ENCODE measurements around the gene DENND2A.
"Not testable (repeated sequence)": the region's sequence is repeated elsewhere in the genome, so short reads cannot be mapped to it uniquely, and the experiment has no call there.

Gene DENND2A

DNA sequence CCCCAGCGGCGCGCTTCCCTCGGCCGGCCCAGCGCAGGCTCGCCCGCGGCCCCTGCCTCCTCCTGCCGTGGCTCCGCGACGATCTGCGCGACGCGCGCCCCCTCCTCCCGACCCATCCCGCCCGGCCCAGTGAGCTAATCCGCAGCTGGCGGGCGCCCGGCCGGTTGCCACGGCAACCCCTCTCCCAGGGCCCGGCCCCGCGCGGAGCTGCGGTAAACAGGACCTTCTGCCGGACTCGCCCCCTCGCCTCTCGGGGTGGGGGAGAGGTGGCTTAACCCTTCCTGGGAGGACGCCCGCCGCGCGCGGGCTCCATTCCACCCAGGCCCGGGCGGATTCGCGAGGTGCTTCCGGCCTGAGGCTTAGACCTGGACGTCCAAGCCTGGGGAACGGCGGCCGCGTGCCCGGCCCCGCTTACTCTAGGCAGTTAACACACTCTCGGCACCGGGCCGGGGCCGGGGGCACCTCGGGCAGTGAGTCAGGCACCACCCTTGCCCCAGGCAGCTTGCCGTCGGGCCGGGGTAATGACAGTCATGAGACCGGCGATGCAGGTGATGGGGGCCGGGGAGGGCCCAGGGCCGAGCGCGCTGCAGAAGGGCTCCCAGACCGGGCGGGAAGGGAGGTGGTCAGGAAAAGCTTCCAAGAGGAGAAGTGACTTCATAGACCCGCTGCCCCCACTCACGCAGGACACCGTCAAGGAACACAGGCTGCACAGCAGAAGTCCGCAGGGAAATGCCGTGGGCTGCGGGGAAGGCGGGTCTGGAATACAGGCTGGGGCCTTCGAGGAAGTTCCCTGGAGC, at the start of gene DENND2A:
Gene DENND2A, minus strand, starts transcription at position 87 of the 797 bp plus-strand sequence. CDS start 38,416 bp downstream, outside the sequence.
- peak; percentile 49 for DNase-seq

DNA sequence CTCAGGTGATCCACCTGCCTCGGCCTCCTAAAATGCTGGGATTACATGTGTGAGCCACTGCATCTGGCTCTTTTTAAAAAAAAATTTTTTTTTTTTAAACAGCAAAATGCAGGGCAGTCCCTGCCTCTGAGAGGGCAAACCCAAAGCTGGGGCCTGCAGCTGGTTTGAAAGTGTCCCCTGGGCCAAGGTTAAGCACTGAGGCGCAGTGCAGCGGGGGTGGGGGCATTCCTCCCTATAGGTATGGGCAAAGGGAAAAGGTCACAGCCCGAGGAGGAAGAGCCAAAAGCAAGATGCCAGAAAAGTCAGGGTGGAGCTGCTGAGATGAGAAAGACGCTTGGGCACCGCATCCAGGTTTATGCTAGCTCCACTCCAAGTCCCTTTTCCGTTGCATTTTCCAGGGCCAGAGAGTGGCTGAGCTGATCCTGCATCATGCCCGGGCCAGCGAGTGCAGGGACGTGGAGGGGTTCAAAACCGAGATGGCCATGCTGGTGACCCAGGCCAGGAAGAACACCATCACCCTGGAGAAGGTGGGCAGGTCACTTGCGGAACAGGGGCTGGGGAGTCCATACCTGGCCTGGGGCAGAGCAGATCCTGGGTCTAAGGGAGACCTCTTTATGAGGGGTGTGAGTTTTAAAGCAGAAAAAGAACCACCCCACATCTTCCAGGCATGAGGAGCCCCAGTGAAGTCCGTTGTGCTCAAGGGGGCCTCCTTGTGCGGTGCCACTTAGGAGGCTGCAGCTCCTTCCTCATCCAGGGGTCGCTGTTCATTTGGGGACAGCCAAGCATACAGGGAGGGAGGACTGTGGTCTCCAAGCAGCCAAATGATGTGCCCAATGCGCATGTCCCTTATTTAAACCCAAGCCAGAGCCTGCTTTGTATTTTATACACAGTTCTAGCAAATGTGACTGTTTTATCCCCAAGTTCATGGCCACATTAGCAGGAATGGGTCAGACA, 48.9 kb upstream of the DENND2A start:
- no peak for DNase-seq

DNA sequence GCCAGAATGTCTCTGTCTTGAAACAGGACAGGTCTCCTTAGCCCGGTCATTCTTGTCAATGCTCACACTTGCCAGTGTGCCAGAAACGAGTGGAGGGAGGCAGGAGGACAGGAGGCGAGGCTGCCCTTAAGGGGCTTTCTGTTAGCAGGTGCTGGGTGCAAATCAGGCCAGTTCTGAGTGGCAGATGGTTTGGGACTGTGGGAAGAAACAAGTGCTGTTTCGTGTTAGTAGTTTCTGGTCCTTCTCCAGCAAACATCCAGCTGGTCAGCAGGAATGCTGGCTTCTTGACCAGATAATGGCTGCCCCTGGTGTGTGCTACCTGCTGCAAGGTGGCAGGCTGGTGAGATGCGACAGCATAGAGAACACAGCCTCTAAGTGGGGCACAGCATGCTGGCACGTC, 47.7 kb upstream of the DENND2A start:
- no peak for DNase-seq

GRCh38 chr7:140686921-140687320, 46.3 kb upstream of the DENND2A start:
- no peak for DNase-seq

DNA sequence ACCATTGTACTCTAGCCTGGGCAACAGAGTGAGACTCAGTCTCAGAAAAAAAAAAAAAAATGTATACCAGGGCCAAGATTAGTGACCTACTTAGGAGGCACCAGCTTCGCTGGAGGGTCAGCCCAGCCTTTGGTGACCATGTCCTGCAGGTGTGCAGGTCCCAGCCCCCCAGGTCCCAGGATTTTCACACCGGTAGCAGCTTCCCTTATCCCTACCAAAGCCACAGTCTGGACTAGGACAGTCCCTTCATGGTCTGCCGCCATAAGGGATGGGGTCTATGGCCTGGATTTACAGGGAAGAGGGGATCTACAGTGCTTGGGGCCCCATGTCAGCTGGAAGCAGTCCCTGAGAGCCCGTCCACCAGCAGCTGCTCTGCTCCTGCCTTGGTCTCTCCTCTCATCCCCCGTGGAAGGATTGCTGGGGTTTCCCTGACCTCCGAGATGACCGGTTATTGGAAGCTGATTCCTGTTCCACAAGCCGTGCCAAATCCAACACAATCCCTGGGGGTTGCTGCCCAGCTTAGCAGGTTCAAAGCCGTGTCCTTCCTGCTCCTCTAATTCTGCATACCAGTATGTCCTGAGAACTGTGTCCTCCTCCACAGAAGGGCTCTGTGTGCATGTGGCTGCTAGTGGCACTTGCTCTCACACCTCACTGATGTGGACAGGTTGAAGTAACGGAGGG, 44.9 kb upstream of the DENND2A start:
- DNase-seq, result no peak

DNA sequence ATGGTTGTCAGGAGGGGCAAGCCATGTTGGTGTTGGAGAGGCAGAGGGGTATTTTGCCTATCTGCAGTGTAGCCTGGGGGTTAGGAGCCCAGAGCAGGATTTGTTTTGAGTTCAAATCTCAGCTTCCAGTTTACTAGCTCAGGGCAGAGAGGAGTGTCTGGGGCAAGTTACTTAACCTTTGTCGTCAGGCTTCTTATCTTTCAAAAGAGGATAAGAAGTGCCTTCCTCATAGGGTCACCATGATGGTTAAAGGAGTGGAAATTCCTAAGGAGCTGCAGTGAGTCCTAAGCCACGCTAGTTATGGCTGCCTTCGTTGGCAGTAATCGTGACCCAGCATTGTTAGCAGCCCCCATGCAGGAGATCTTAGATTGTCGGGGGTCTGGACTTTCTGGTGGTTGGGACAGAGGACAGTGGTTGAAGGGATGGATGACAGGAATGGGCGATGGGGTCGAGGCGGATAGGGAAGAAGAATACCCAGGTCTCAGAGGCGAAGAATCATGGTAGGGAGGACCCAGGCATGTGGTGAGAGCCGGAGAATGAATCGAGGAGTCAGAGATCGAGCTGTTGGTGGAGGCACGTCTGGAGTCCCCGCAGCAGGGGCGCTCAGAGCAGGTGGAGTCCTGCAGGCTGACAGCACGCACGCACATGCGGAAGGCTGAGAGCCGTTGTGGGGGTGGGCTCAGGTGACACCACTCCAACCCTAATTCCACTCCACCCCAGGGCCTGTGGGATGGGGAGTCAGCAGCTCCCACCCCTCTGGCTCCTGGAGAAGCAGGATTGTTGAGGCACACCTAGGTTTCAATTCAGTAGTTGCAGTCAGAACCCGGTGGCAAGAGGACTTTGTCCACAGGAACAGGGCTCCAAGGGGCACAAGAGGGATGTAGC, 43.7 kb upstream of the DENND2A start:
- no peak for DNase-seq

GRCh38 chr7:140683657-140684056, 43.0 kb upstream of the DENND2A start:
- no peak for DNase-seq

GRCh38 chr7:140681766-140682165, 41.2 kb upstream of the DENND2A start:
- no peak for DNase-seq

DNA sequence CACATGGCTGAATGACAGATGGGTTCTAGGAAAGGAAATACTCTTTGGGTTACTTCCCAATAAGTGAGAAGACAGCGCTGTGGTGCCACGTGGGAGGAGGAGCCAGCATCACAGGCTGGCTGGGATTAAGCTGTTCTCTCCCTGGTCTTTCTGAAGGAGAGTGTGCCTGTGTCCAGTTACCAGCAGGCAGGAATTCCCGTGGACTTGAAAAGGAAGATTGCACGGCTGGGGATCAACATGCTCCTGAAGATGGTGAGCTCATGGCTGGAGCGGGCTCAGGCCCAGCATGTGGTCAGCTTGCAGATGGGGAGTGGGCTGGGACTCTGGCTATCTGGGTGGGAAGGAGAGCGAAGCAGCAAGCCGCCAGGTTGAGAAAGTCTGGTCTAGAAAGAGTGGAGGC, 40.3 kb upstream of the DENND2A start:
- no peak for DNase-seq

DNA sequence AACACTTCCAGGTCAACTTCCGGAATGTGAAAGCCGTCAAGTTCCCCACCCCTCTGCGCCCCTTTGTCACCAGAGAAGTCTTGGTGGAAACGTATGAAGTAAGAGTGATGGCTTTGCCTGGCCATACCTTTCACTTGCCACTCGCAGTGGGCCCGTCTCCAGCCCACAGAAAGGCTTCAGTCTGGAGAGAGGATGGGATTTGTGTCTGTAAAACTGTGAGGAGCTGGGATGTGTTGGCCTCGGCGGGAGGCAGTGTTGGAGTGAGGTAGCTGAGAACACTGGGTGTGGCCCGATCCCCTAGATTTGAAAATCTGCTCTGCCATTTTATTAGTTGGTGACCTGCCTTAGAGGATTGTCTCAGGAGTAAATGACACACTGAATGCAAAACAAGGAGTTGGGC, 38.6 kb upstream of the DENND2A start:
- DNase-seq, result no peak

GRCh38 chr7:140678816-140679130, 38.2 kb upstream of the DENND2A start:
- no peak for DNase-seq

DNA sequence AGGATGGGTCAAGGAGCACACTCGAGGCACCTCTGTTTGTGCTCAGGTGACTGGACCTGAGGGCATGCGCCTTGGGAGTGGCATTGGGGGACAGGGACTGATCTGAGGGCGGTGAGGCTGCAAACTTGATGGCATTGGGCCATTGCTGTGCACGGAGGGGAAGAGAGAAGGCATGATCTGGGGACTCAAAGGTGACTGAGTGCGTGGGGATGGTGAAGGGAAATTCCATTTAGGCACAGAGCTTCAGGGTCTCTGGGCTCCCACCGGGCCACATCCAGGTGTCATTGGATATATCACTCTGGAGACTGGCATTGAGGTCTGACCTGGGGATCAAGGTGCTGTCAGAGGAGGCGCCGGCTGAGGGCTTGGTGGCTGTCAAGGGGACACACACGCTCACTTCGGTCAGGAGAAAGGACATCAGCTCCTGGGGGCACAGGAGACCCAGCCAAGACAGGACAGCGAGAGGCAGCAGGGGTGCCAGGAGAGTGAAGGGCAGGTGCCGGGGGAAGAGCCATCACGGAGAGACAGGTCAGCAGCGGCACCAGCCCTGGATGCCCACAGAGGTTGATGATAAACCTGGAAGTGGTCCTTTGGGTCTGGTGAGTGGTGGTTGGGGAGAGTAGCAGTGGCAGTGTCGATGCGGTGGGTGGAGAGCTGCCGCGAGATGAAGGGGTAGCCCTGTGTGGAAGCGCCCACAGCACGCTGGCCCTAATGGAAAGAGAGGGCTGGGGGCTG, 37.6 kb upstream of the DENND2A start:
- no peak for DNase-seq

- DNase-seq, result no peak
Observed at GRCh38 chr7:140677496-140677895, 36.9 kb upstream of the DENND2A start.

- DNase-seq, result not testable (repeated sequence)
Observed at GRCh38 chr7:140676956-140677355, 36.3 kb upstream of the DENND2A start.

GRCh38 chr7:140676306-140676705, 35.7 kb upstream of the DENND2A start:
- no peak for DNase-seq

- no peak for DNase-seq
Observed at GRCh38 chr7:140675726-140676125, 35.1 kb upstream of the DENND2A start.

DNA sequence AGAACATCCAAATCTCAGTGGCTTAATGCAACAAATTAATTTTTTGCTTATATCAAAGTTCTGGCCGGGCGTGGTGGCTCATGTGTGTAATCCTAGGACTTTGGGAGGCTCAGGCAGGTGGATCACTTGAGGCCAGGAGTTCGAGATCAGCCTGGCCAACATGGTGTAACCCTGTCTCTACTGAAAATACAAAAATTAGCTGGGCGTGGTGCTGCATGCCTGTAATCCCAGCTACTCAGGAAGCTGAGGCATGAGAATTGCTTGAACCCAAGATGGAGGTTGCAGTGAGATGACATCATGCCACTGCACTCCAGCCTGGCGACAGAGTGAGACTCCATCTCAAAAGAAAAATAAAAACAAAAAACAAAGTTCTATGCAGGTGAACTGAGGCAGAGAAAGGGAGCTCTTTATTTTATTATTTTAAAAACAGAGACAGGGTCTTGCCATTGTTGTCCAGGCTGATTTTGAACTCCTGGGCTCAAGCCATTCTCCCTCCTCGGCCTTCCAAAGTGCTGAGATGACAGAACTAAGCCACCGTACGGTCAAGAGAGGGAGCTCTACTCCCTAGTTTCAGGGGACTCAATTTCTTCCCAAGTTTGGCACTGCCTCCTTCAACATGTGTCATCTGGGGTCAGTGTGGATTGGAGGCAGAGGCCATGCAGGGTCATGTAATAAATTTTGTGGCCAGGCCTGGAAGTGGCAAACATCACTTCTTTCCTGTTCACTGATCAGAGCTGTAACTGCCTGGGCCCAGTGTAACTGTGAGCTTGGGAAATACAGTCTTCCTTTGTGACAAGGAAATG, 34.5 kb upstream of the DENND2A start:
- DNase-seq, result no peak

GRCh38 chr7:140674356-140674800, 33.8 kb upstream of the DENND2A start:
- peak; percentile 64 for DNase-seq

- DNase-seq, result peak; percentile 24
Observed at GRCh38 chr7:140673774-140674155, 33.2 kb upstream of the DENND2A start.

- DNase-seq, result peak; percentile 69
Observed at GRCh38 chr7:140673063-140673773, 32.6 kb upstream of the DENND2A start.
